ENCODE results near the gene EVA1B. TPM values are rescaled to one million over a fixed set of nuclear protein-coding genes. Genes with fewer than 3 reads are reported as not detected.

Gene EVA1B
- total and polyA plus RNA-seq, 2 of the 4 experiments (the other 2 are of a cell fraction), result 49.8 to 64.6 TPM

DNA sequence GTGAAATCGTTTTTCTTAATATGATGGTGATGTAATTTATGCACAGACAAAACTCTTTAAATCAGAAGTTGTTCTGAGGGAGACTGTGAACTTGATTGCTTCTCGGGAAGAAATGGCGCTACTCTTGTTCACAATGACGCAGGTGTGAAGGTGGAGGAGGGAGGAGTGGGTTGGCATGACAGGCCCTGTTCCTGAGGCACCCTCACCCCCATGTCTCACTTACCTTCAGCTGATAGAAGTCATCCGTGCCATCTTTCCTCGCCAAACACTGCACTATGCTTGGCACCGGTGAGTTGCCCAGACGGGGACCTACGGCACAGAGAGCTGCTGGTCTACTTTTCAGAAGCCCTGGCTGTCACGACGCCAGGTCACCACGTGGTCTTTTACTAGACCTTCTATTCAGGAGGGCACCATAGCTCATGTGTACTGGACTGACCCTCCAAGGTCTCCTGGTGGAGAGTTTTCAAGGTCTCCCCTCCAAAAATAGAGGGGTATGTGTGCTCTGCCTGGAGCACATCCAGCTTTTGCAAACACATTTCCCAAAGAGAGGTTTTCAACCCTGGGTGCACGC is 35.2 kb upstream of the EVA1B start:
- Histone ChIP-seq H3K56ac (ENCODE audit: extremely low read depth, insufficient read depth, low read length) (no peak overlapping the region), H2AFZ (replicated peaks; ENCODE audit: low read length, poor library complexity) (no peak overlapping the region), H2BK5ac (ENCODE audit: low read depth, low read length, poor library complexity, severe bottlenecking) (no peak overlapping the region), H3K4ac (ENCODE audit: low read depth, low read length) (no peak overlapping the region), H4K5ac (ENCODE audit: low read depth, low read length) (no peak overlapping the region), H4K8ac (ENCODE audit: low read depth in 2 of 2, low read length in 2 of 2) (no peak overlapping the region), H3K4me1 (ENCODE audit: control insufficient read depth, insufficient read depth, low read length) (peaks cover 6% of the 10 kb centered on the region), H3K4me3 (ENCODE audit: insufficient read depth, low read depth, low read length) (no peak overlapping the region), H3K18ac (ENCODE audit: low read depth, low read length) (no peak overlapping the region), H2BK120ac (ENCODE audit: low read depth, low read length) (no peak overlapping the region), H4K91ac (ENCODE audit: insufficient read depth, low read depth, low read length) (no peak overlapping the region), H3K4me2 (ENCODE audit: low read depth, low read length) (no peak overlapping the region), H3K27me3 (ENCODE audit: control insufficient read depth, insufficient read depth, low read length) (no peaks in the 10 kb centered on the region), H2BK15ac (ENCODE audit: low read depth, low read length) (no peak overlapping the region), H2AK5ac (ENCODE audit: low read depth, low read length) (no peak overlapping the region), H3K9me1 (ENCODE audit: insufficient read depth, low read length) (peaks cover 26% of the 10 kb centered on the region), H3K36me3 (ENCODE audit: control insufficient read depth, insufficient read depth, low read length) (peaks cover 58% of the 10 kb centered on the region), H4K20me1 (ENCODE audit: insufficient read depth, low read length) (0 out of 2 replicates have a peak, but pooled peaks cover 4% of the 10 kb centered on the region), H2BK20ac (ENCODE audit: low read depth, low read length) (no peak overlapping the region), H2AK9ac (replicated peaks; ENCODE audit: low read depth, low read length, poor library complexity) (no peak overlapping the region), H3K14ac (replicated peaks; ENCODE audit: low read depth, low read length) (no peak overlapping the region), H3K27ac (ENCODE audit: insufficient read depth, low read length) (no peak overlapping the region), H3K9me3 (ENCODE audit: control insufficient read depth, insufficient read depth, low read length) (no peaks in the 10 kb centered on the region), H3K23ac (ENCODE audit: low read depth, low read length) (no peak overlapping the region), H3K9ac (ENCODE audit: low read depth, low read length) (no peak overlapping the region), H3K79me1 (ENCODE audit: low read depth in 1 of 2, low read length in 2 of 2) (peaks cover 25 to 80% of the 10 kb centered on the region in 2 experiments)
- no peak for DNase-seq
- POLR2A ChIA-PET (ENCODE audit: unreplicated experiment), result no interaction called here
- TF ChIP-seq RFX5 (IDR thresholded peaks at IDR 0.05; ENCODE audit: low read depth, low read length) (no peak), MXI1 (IDR thresholded peaks at IDR 0.05; ENCODE audit: borderline replicate concordance, low read depth, low read length) (no peak), POLR2A (IDR thresholded peaks at IDR 0.05; ENCODE audit: low read depth, low read length) (no peak), FOS (IDR thresholded peaks at IDR 0.05; ENCODE audit: low read depth, low read length) (no peak), SMC3 (IDR thresholded peaks at IDR 0.05; ENCODE audit: low read depth, low read length) (no peak), BHLHE40 (IDR thresholded peaks at IDR 0.05; ENCODE audit: low read depth, low read length) (no peak), NFE2L2 (IDR thresholded peaks at IDR 0.05; ENCODE audit: low read depth, low read length) (no peak), MAFK (IDR thresholded peaks at IDR 0.05; ENCODE audit: low read depth, low read length) (no peak), RCOR1 (IDR thresholded peaks at IDR 0.05; ENCODE audit: insufficient replicate concordance, low read length) (no peak), CEBPB (IDR thresholded peaks at IDR 0.05; ENCODE audit: low read depth, low read length) (no peak), MAZ (IDR thresholded peaks at IDR 0.05; ENCODE audit: borderline replicate concordance, low read depth, low read length) (no peak), CHD1 (IDR thresholded peaks at IDR 0.05; ENCODE audit: low read depth, low read length) (no peak), RAD21 (IDR thresholded peaks at IDR 0.05; ENCODE audit: low read length) (no peak)
- TF ChIP-seq, protein P1, sequence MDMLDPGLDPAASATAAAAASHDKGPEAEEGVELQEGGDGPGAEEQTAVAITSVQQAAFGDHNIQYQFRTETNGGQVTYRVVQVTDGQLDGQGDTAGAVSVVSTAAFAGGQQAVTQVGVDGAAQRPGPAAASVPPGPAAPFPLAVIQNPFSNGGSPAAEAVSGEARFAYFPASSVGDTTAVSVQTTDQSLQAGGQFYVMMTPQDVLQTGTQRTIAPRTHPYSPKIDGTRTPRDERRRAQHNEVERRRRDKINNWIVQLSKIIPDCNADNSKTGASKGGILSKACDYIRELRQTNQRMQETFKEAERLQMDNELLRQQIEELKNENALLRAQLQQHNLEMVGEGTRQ (IDR thresholded peaks at IDR 0.05; ENCODE audit: low read depth, low read length), result no peak
- TF ChIP-seq, protein P2, sequence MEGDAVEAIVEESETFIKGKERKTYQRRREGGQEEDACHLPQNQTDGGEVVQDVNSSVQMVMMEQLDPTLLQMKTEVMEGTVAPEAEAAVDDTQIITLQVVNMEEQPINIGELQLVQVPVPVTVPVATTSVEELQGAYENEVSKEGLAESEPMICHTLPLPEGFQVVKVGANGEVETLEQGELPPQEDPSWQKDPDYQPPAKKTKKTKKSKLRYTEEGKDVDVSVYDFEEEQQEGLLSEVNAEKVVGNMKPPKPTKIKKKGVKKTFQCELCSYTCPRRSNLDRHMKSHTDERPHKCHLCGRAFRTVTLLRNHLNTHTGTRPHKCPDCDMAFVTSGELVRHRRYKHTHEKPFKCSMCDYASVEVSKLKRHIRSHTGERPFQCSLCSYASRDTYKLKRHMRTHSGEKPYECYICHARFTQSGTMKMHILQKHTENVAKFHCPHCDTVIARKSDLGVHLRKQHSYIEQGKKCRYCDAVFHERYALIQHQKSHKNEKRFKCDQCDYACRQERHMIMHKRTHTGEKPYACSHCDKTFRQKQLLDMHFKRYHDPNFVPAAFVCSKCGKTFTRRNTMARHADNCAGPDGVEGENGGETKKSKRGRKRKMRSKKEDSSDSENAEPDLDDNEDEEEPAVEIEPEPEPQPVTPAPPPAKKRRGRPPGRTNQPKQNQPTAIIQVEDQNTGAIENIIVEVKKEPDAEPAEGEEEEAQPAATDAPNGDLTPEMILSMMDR (conservative IDR thresholded peaks at IDR 0.05; ENCODE audit: low read depth, low read length), result no peak
- TF ChIP-seq, protein P3, sequence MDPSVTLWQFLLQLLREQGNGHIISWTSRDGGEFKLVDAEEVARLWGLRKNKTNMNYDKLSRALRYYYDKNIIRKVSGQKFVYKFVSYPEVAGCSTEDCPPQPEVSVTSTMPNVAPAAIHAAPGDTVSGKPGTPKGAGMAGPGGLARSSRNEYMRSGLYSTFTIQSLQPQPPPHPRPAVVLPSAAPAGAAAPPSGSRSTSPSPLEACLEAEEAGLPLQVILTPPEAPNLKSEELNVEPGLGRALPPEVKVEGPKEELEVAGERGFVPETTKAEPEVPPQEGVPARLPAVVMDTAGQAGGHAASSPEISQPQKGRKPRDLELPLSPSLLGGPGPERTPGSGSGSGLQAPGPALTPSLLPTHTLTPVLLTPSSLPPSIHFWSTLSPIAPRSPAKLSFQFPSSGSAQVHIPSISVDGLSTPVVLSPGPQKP (IDR thresholded peaks at IDR 0.05; ENCODE audit: borderline replicate concordance, low read depth, low read length), result no peak
- dilution Hi-C loops (cut with HindIII; ENCODE audit: low sequenced_read_pairs, unreplicated experiment) (no loop called here), in situ Hi-C loops (cut with MboI; ENCODE audit: low sequenced_read_pairs) (no loop called here), intact Hi-C loops (cut with micrococcal nuclease) (no loop called here)
- no TSS peak for BruUV-seq (replicated peaks)
- CTCF ChIA-PET, result interaction anchor here (3.2 kb wide), 1 partner anchor 10 kb away, joined by 9 read pairs; no protein-coding TSS in a partner anchor
- ATAC-seq (ENCODE audit: low read depth), result no peak
- WGBS, 2 experiments (ENCODE audit: extremely low coverage in 2 of 2, insufficient read length in 1 of 2), result 90% methylated on average over 2 of the region's 13 CpGs; no CpG with 5 or more reads in 1 of the 2 experiments

Data from IMR-90 (cell line).